ENCODE measurements around the gene TRIP12.

- no peak for TF ChIP-seq RARB (CRISPR knock-in tag; IDR thresholded peaks at IDR 0.05)
- no peak for TF ChIP-seq ZFP3 (CRISPR knock-in tag; IDR thresholded peaks at IDR 0.05)
- TF ChIP-seq ARNTL (CRISPR knock-in tag; IDR thresholded peaks at IDR 0.05; ENCODE audit: borderline replicate concordance, low read depth), result no peak
- no peak for TF ChIP-seq ISL1 (CRISPR knock-in tag; IDR thresholded peaks at IDR 0.05)
- no peak for TF ChIP-seq CREB5 (CRISPR knock-in tag; IDR thresholded peaks at IDR 0.05; ENCODE audit: low read depth)
- TF ChIP-seq ZFP30 (CRISPR knock-in tag; IDR thresholded peaks at IDR 0.05), result no peak
Observed at GRCh38 chr2:229733611-229734245, 188.1 kb downstream of the TRIP12 start.

All from SK-N-SH treated with all-trans-retinoic acid at 6 μM for 48 hours (cell line).